ENCODE measurements around the gene FBXO28. TPM values are rescaled to one million over a fixed set of nuclear protein-coding genes. Genes with fewer than 3 reads are reported as not detected.

Gene FBXO28
- total and polyA plus RNA-seq, 2 donors (not counting 3 experiments of a cell fraction or from before 2014, with no cell fraction given), result 8.9 to 32.6 TPM

DNA sequence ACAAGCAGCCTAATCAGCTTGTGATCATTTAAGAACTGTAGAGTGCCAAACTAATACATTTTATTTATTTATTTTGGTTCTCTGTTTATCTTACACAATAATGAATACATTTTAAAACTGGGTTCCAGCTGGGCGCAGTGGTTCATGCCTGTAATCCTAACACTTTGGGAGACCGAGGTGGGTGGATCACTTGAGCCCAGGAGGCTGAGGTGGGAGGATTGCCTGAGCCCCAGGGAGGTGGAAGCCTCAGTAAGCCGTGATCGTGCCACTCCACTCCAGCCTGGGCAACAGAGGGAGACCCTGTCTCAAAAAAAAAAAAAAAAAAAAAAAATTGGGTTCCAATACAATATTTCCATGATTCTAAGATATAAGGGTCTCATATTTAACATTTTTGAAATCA lies 9.2 kb downstream of the FBXO28 start:
- Histone ChIP-seq H3K4me2 (ENCODE audit: insufficient read depth, low read length) (no peak overlapping the region), H3K79me2 (ENCODE audit: control insufficient read depth, insufficient read depth, low read length) (peaks cover 95% of the 10 kb centered on the region), H3K9me3 (replicated peaks; ENCODE audit: control insufficient read depth, insufficient read depth, low read length) (no peaks in the 10 kb centered on the region), H3K36me3 (ENCODE audit: control insufficient read depth in 2 of 2, extremely low read depth in 1 of 2, insufficient read depth in 2 of 2, low read length in 2 of 2) (peaks cover 0 to 2% of the 10 kb centered on the region in 2 experiments), H3K27me3 (ENCODE audit: control insufficient read depth in 2 of 2, insufficient read depth in 2 of 2, low read length in 2 of 2) (no peaks in the 10 kb centered on the region), H3K9me1 (replicated peaks; ENCODE audit: control insufficient read depth, extremely low read depth, insufficient read depth, low read length) (no peaks in the 10 kb centered on the region), H3K9ac (replicated peaks; ENCODE audit: extremely low read depth, insufficient read depth, low read length) (no peak overlapping the region), H3K4me3 (replicated peaks in 1 of 3; ENCODE audit: insufficient read depth in 1 of 3, low read depth in 1 of 3, low read length in 3 of 3) (no peak overlapping the region), H3K27ac (ENCODE audit: insufficient read depth, low read depth, low read length) (no peak overlapping the region), H4K20me1 (replicated peaks; ENCODE audit: control insufficient read depth, extremely low read depth, insufficient read depth, low read length) (peaks cover 4% of the 10 kb centered on the region), H3K4me1 (ENCODE audit: control insufficient read depth, extremely low read depth, insufficient read depth, low read length) (peaks cover 3% of the 10 kb centered on the region), H2AFZ (ENCODE audit: low read depth, low read length) (no peak overlapping the region)
- ChIA-PET POLR2A (no interaction called here), CTCF (interaction anchor here (1.1 to 1.2 kb wide), 2 partner anchors 11 to 29 kb away, joined by 3 read pairs; no protein-coding TSS in a partner anchor)
- no TSS peak for BruUV-seq (replicated peaks)
- DNase-seq (ENCODE audit: low read depth, low spot score) (no peak), FAIRE-seq (no peak)
- dilution Hi-C loops (cut with MboI; ENCODE audit: extremely low pct_ligation_motif_present, low sequenced_read_pairs), result no loop called here
- intact Hi-C loops (cut with micrococcal nuclease), result no loop called here
- TF ChIP-seq, protein P1, sequence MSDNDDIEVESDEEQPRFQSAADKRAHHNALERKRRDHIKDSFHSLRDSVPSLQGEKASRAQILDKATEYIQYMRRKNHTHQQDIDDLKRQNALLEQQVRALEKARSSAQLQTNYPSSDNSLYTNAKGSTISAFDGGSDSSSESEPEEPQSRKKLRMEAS (IDR thresholded peaks at IDR 0.05; ENCODE audit: insufficient read depth, insufficient read length), result no peak
- TF ChIP-seq JUN (IDR thresholded peaks at IDR 0.05; ENCODE audit: borderline replicate concordance, insufficient read depth, insufficient read length, low read depth), result no peak
- TF ChIP-seq GATA2 (IDR thresholded peaks at IDR 0.05; ENCODE audit: insufficient read depth, insufficient read length, low read depth, low read length), result no peak
- TF ChIP-seq MYC (IDR thresholded peaks at IDR 0.05; ENCODE audit: low read depth, low read length), result no peak
- TF ChIP-seq POLR2A (IDR thresholded peaks at IDR 0.05; ENCODE audit: low read depth, low read length), result no peak
- no peak for TF ChIP-seq FOS (IDR thresholded peaks at IDR 0.05; ENCODE audit: borderline replicate concordance, insufficient read depth, low read length)
- TF ChIP-seq POLR2AphosphoS5 (IDR thresholded peaks at IDR 0.05; ENCODE audit: insufficient read depth, low read depth, low read length), result no peak
- TF ChIP-seq CTCF (IDR thresholded peaks at IDR 0.05; ENCODE audit: extremely low read depth in 1 of 2, insufficient read depth in 1 of 2, low read depth in 1 of 2, low read length in 2 of 2), result no peak
- TF ChIP-seq EZH2 (IDR thresholded peaks at IDR 0.05; ENCODE audit: borderline replicate concordance, low read depth, low read length, severe bottlenecking), result no peak

Data from endothelial cell of umbilical vein (primary cell).